HEK293 (cell line): ENCODE data around the gene CFAP70.

Experiments
- CTCF ChIP-seq: fragments of 450-650 bp; formaldehyde crosslinking; IDR thresholded peaks from 2 replicates; pipeline ENCODE4 v1.5.1; 2016; ENCODE audit warnings: missing biosample characterization, missing genetic modification characterization
- HIC1 ChIP-seq: fragments of 450-650 bp; formaldehyde crosslinking; IDR thresholded peaks from 2 replicates; pipeline ENCODE4 v1.5.1; 2016; ENCODE audit warnings: missing biosample characterization, missing genetic modification characterization
- KLF16 ChIP-seq: fragments of 450-650 bp; formaldehyde crosslinking; IDR thresholded peaks from 2 replicates; pipeline ENCODE4 v1.5.1; 2017; ENCODE audit warnings: missing biosample characterization, missing genetic modification characterization
- RBAK ChIP-seq: fragments of 450-650 bp; formaldehyde crosslinking; IDR thresholded peaks from 2 replicates; pipeline ENCODE4 v1.5.1; 2016; ENCODE audit warnings: missing biosample characterization, missing genetic modification characterization
- SCRT1 ChIP-seq: fragments of 450-650 bp; formaldehyde crosslinking; IDR thresholded peaks from 2 replicates; pipeline ENCODE4 v1.5.1; 2016; ENCODE audit warnings: missing biosample characterization, missing genetic modification characterization, borderline replicate concordance
- ZBTB20 ChIP-seq: fragments of 450-650 bp; formaldehyde crosslinking; IDR thresholded peaks from 2 replicates; pipeline ENCODE4 v1.5.1; 2016; ENCODE audit warnings: missing biosample characterization, missing genetic modification characterization
- ZBTB26 ChIP-seq: fragments of 450-650 bp; formaldehyde crosslinking; optimal IDR thresholded peaks from 2 replicates; pipeline ENCODE3; 2016; ENCODE audit warnings: missing biosample characterization, mild to moderate bottlenecking, missing genetic modification characterization
- ZNF10 ChIP-seq: fragments of 450-650 bp; formaldehyde crosslinking; IDR thresholded peaks from 2 replicates; pipeline ENCODE4 v1.5.1; 2017; ENCODE audit warnings: missing biosample characterization, missing genetic modification characterization
- ZNF121 ChIP-seq: fragments of 450-650 bp; formaldehyde crosslinking; IDR thresholded peaks from 2 replicates; pipeline ENCODE4 v1.5.1; 2016; ENCODE audit warnings: missing biosample characterization, missing genetic modification characterization
- ZNF16 ChIP-seq: fragments of 450-650 bp; formaldehyde crosslinking; IDR thresholded peaks from 2 replicates; pipeline ENCODE4 v1.5.1; 2016; ENCODE audit warnings: low read depth, missing biosample characterization, missing genetic modification characterization
- ZNF175 ChIP-seq: fragments of 450-650 bp; formaldehyde crosslinking; IDR thresholded peaks from 2 replicates; pipeline ENCODE4 v1.5.1; 2016; ENCODE audit warnings: missing biosample characterization, missing genetic modification characterization
- ZNF18 ChIP-seq: fragments of 450-650 bp; formaldehyde crosslinking; IDR thresholded peaks from 2 replicates; pipeline ENCODE4 v1.5.1; 2016; ENCODE audit warnings: missing biosample characterization, missing genetic modification characterization
- ZNF221 ChIP-seq: fragments of 450-650 bp; formaldehyde crosslinking; IDR thresholded peaks from 2 replicates; pipeline ENCODE4 v1.5.1; 2017; ENCODE audit warnings: missing biosample characterization, missing genetic modification characterization, borderline replicate concordance
- ZNF23 ChIP-seq: fragments of 450-650 bp; formaldehyde crosslinking; IDR thresholded peaks from 2 replicates; pipeline ENCODE4 v1.5.1; 2016; ENCODE audit warnings: missing biosample characterization, missing genetic modification characterization, borderline replicate concordance
- ZNF274 ChIP-seq, 2 experiments: fragments of 200-500 bp in 1 of 2; fragments of 450-650 bp in 1 of 2; sonication (Bioruptor generic) in 1 of 2; formaldehyde crosslinking in 1 of 2; IDR thresholded peaks; 2 replicates each; pipeline versions ENCODE4 v1.5.1 to v1.6.1; 2014 to 2016; ENCODE audit warnings: borderline replicate concordance in 1 of 2, inconsistent platforms in 1 of 2, low read length in 1 of 2, missing biosample characterization in 1 of 2, missing genetic modification characterization in 1 of 2
- ZNF341 ChIP-seq: fragments of 450-650 bp; formaldehyde crosslinking; IDR thresholded peaks from 2 replicates; pipeline ENCODE4; 2016; ENCODE audit warnings: low read depth, missing biosample characterization, missing genetic modification characterization
- ZNF362 ChIP-seq: fragments of 450-650 bp; formaldehyde crosslinking; IDR thresholded peaks from 2 replicates; pipeline ENCODE4 v1.5.1; 2016; ENCODE audit warnings: missing biosample characterization, missing genetic modification characterization
- ZNF366 ChIP-seq: fragments of 450-650 bp; formaldehyde crosslinking; conservative IDR thresholded peaks from 2 replicates; pipeline ENCODE4 v1.5.1; 2016; ENCODE audit warnings: missing biosample characterization, missing genetic modification characterization
- ZNF394 ChIP-seq: fragments of 450-650 bp; formaldehyde crosslinking; IDR thresholded peaks from 2 replicates; pipeline ENCODE4 v1.5.1; 2016; ENCODE audit warnings: missing biosample characterization, missing genetic modification characterization, mild to moderate bottlenecking, moderate library complexity, borderline replicate concordance
- ZNF426 ChIP-seq: fragments of 450-650 bp; formaldehyde crosslinking; IDR thresholded peaks from 2 replicates; pipeline ENCODE4 v1.5.1; 2017; ENCODE audit warnings: missing biosample characterization, missing genetic modification characterization, mild to moderate bottlenecking, inconsistent platforms, moderate library complexity
- ZNF514 ChIP-seq: fragments of 450-650 bp; formaldehyde crosslinking; IDR thresholded peaks from 2 replicates; pipeline ENCODE4 v1.5.1; 2016; ENCODE audit warnings: missing biosample characterization, missing genetic modification characterization
- ZNF521 ChIP-seq: fragments of 450-650 bp; formaldehyde crosslinking; IDR thresholded peaks from 2 replicates; pipeline ENCODE4 v1.5.1; 2017; ENCODE audit warnings: missing biosample characterization, mild to moderate bottlenecking, missing genetic modification characterization
- ZNF561 ChIP-seq: fragments of 450-650 bp; IDR thresholded peaks from 2 replicates; pipeline ENCODE4 v1.5.1; 2018; ENCODE audit warnings: missing biosample characterization, missing genetic modification characterization, borderline replicate concordance
- ZNF596 ChIP-seq: fragments of 450-650 bp; IDR thresholded peaks from 2 replicates; pipeline ENCODE4 v1.5.0; 2018; ENCODE audit warnings: missing biosample characterization, mild to moderate bottlenecking, missing genetic modification characterization, moderate library complexity
- ZNF624 ChIP-seq: fragments of 450-650 bp; formaldehyde crosslinking; IDR thresholded peaks from 2 replicates; pipeline ENCODE4 v1.5.1; 2017; ENCODE audit warnings: missing biosample characterization, missing genetic modification characterization
- ZNF658 ChIP-seq: fragments of 450-650 bp; formaldehyde crosslinking; IDR thresholded peaks from 2 replicates; pipeline ENCODE4; 2016; ENCODE audit warnings: missing biosample characterization, missing genetic modification characterization
- ZNF830 ChIP-seq: fragments of 450-650 bp; IDR thresholded peaks from 2 replicates; pipeline ENCODE4 v1.5.0; 2018; ENCODE audit warnings: missing biosample characterization, missing genetic modification characterization, low read depth, mild to moderate bottlenecking, moderate library complexity
- ZSCAN16 ChIP-seq: fragments of 450-650 bp; formaldehyde crosslinking; IDR thresholded peaks from 2 replicates; pipeline ENCODE4 v1.5.1; 2016; ENCODE audit warnings: missing biosample characterization, missing genetic modification characterization
- ZSCAN5A ChIP-seq: fragments of 450-650 bp; formaldehyde crosslinking; IDR thresholded peaks from 2 replicates; pipeline ENCODE4 v1.5.1; 2016; ENCODE audit warnings: missing biosample characterization, missing genetic modification characterization

Gene CFAP70

GRCh38 chr10:73246646-73247508 lies 111.8 kb downstream of the CFAP70 start, which contains the start of gene DNAJC9 (continued):
- TF ChIP-seq ZBTB20 (tag by site-specific recombination), result peak; percentile 98
- TF ChIP-seq ZNF830 (tag by site-specific recombination), result no peak
- TF ChIP-seq RBAK (tag by site-specific recombination), result no peak
- no peak for TF ChIP-seq ZNF521
- TF ChIP-seq ZNF341 (tag by site-specific recombination), result peak; percentile 90
- no peak for TF ChIP-seq ZNF596 (tag by site-specific recombination)
- no peak for TF ChIP-seq ZNF175 (tag by site-specific recombination)
- no peak for TF ChIP-seq ZNF23 (tag by site-specific recombination)
- no peak for TF ChIP-seq ZNF658 (tag by site-specific recombination)
- no peak for TF ChIP-seq ZNF624
- TF ChIP-seq ZNF18 (tag by site-specific recombination), result 0 out of 2 replicates have a peak, but pooled peaks have one; percentile 45
- TF ChIP-seq SCRT1 (tag by site-specific recombination), result no peak
- no peak; the same call in 1 of the 2 replicates for TF ChIP-seq ZNF16 (tag by site-specific recombination)
- TF ChIP-seq ZNF362, result peak; percentile 82
- 0 out of 2 replicates have a peak, but pooled peaks have one; percentile 14 for TF ChIP-seq ZNF221 (tag by site-specific recombination)
- TF ChIP-seq ZSCAN16 (tag by site-specific recombination), result 0 out of 2 replicates have a peak, but pooled peaks have one; percentile 28
- peak; percentile 92 for TF ChIP-seq HIC1 (tag by site-specific recombination)
- no peak for TF ChIP-seq ZNF426
- TF ChIP-seq CTCF, result peak; percentile 62; the same call in 1 of the 2 replicates
- TF ChIP-seq ZSCAN5A (tag by site-specific recombination), result peak; percentile 95
- 0 out of 2 replicates have a peak, but pooled peaks have one; percentile 31 for TF ChIP-seq ZNF10 (tag by site-specific recombination)
- no peak for TF ChIP-seq ZNF274 (IDR thresholded peaks at IDR 0.05; ENCODE audit: low read length)
- TF ChIP-seq ZNF274 (tag by site-specific recombination; IDR thresholded peaks at IDR 0.05; ENCODE audit: borderline replicate concordance), result no peak
- TF ChIP-seq KLF16 (tag by site-specific recombination), result 0 out of 2 replicates have a peak, but pooled peaks have one; percentile 51
- peak; percentile 100 for TF ChIP-seq ZNF561 (tag by site-specific recombination)
- TF ChIP-seq ZNF121, result peak; percentile 69; the same call in 1 of the 2 replicates
- peak; percentile 67; the same call in 1 of the 2 replicates for TF ChIP-seq ZNF394 (tag by site-specific recombination)
- no peak; the same call in 1 of the 2 replicates for TF ChIP-seq ZNF366 (tag by site-specific recombination)
- TF ChIP-seq ZNF514 (tag by site-specific recombination), result no peak
- TF ChIP-seq ZBTB26, result peak; percentile 90
